Testis (tissue), 3 donors: Measurements from ENCODE around the gene ERP27. TPM values are rescaled to one million over a fixed set of nuclear protein-coding genes. Genes with fewer than 3 reads are reported as not detected.

ENCODE experiments used
- DNase-seq: peaks from one replicate; pipeline ENCODE4 v3.0.0-alpha.2; 2019
- H3K27ac ChIP-seq, 2 donors: fragments of 200-600 bp; sonication (generic); one replicate each; pipeline ENCODE4 v1.5.1; 2019
- H3K27me3 ChIP-seq: fragments of 200-600 bp; sonication (generic); one replicate; pipeline ENCODE4 v1.5.1; 2019
- H3K36me3 ChIP-seq: fragments of 200-600 bp; sonication (generic); one replicate; pipeline ENCODE4 v1.5.1; 2017; ENCODE audit warnings: low read depth; ENCODE audit errors: missing control alignments
- H3K4me1 ChIP-seq: fragments of 200-600 bp; sonication (generic); one replicate; pipeline ENCODE4 v1.5.1; 2019
- H3K4me3 ChIP-seq, 2 donors: fragments of 200-600 bp; sonication (generic); one replicate each; pipeline ENCODE4 v1.5.1; 2017 to 2019
- H3K9me3 ChIP-seq: fragments of 200-600 bp; sonication (generic); one replicate; pipeline ENCODE4 v1.5.1; 2017
- POLR2A ChIP-seq: fragments of 450-650 bp; IDR thresholded peaks from one replicate; pipeline ENCODE4 v1.6.1; 2017; ENCODE audit warnings: antibody characterized with exemption, mild to moderate bottlenecking, moderate library complexity
- WGBS, 2 donors: methylation state at CpG; one replicate each; pipeline ENCODE4 v1.1.5; 2018; 5-methylcytosine and 5-hydroxymethylcytosine counted together
- intact Hi-C: fragments of 100-400 bp; cut with DNase I; formaldehyde crosslinking; loops from one replicate; pipeline ENCODE4 v1.15.1; 2023; ENCODE audit warnings: low total_unique reads
- polyA plus RNA-seq: library from polyadenylated mRNA; stranded (reverse); fragments of 350-450 nt; fragmentation: Illumina TruSeq; extraction: RNeasy Lipid Tissue Mini Kit (QIAGEN cat#74804); gene quantifications from one replicate; pipeline ENCODE4 v1.2.3, GENCODE V29; 2014; ENCODE audit warnings: low read depth, low replicate concordance; ENCODE audit not compliant: insufficient read depth
- total RNA-seq, 2 donors: library from RNA; depleted of rRNA; stranded (reverse); fragments of >200 nt; gene quantifications; one replicate each; pipeline ENCODE4 v1.2.3, GENCODE V29; 2016
- TF ChIP-seq, protein P1 (sequence below), 3 experiments: fragments of 450-650 bp in 2 of 3; fragments of 200-600 bp in 1 of 3; sonication (generic) in 1 of 3; IDR thresholded peaks; one replicate each; pipeline ENCODE4 v1.5.1; 2016 to 2019; ENCODE audit warnings: antibody characterized with exemption in 3 of 3, mild to moderate bottlenecking in 2 of 3, moderate library complexity in 1 of 3

The ERP27 gene
- total and polyA plus RNA-seq, 3 donors from 2014 or later = 0.12 to 0.39 (median 0.34) TPM

DNA sequence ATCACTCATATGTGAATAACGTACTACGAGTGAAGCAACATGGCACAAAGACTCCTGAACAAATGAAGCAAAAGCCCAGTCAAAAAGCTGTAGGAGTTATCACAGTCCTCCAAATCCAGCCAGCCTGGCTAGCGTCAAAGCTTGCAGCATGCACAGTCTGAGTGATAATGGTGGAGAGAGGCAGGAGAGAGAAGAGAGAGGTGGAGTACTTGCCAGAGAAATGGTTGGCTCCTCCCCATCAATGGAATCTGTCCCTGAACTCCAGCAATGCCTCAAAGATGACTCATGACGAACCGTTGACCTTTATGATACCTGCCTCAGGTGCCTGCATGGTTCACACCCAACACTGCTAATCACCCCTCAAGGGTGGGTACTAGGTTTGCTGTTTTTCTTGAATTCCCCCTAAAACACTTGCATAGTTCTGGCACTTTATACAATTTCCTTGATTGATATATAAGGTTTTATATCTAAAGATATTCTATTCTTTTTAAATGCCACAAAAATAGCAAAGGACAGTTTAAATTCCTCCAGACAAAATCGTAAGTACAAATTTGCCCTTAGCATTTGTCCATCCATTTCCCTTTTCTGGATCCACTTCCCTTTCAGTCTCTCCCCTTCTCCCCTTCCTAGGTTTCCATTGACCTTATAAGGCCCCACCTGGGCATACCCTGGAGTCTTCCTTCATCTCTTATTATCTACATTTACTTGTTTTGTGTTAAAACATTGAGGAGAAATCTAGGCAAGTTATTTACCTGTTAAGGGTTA is 12.8 kb upstream of the ERP27 start:
- H3K4me1 ChIP-seq = peaks cover 20% of the 10 kb centered on the region
- H3K27ac ChIP-seq = peak overlapping the region in 1 of 2 donors; percentile 20
- 80 to 84% methylated on average over 6 of the region's 6 CpGs for WGBS, 2 donors
- H3K9me3 ChIP-seq = no peaks in the 10 kb centered on the region
- TF ChIP-seq, protein P1, sequence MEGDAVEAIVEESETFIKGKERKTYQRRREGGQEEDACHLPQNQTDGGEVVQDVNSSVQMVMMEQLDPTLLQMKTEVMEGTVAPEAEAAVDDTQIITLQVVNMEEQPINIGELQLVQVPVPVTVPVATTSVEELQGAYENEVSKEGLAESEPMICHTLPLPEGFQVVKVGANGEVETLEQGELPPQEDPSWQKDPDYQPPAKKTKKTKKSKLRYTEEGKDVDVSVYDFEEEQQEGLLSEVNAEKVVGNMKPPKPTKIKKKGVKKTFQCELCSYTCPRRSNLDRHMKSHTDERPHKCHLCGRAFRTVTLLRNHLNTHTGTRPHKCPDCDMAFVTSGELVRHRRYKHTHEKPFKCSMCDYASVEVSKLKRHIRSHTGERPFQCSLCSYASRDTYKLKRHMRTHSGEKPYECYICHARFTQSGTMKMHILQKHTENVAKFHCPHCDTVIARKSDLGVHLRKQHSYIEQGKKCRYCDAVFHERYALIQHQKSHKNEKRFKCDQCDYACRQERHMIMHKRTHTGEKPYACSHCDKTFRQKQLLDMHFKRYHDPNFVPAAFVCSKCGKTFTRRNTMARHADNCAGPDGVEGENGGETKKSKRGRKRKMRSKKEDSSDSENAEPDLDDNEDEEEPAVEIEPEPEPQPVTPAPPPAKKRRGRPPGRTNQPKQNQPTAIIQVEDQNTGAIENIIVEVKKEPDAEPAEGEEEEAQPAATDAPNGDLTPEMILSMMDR (IDR thresholded peaks at IDR 0.05) = no peak
- TF ChIP-seq POLR2A = no peak
- H3K4me3 ChIP-seq = no peak overlapping the region
- no peaks in the 10 kb centered on the region for H3K27me3 ChIP-seq
- no peak for DNase-seq
- H3K36me3 ChIP-seq = no peaks in the 10 kb centered on the region
- intact Hi-C loops = no loop called here

DNA sequence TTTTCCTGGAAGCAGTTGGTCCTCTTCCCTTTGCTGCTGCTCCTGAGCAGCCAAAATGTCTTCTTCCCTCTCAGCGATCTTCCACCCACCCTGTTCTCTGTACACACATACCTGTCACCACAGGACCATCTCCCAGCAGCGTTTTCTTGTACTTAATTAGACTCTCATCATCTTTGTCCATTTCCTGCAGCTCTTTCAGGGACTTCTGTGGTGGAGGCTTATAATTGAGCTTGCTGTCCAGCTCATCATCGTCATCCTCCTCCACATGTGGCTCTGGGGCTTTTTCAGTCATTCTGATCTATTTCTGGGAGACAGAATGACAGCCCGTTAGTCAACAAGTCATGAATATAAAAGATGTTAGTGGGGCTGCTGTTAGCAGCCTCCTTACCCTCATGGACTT is 12.1 kb upstream of the ERP27 start:
- intact Hi-C loops = no loop called here
- Histone ChIP-seq H3K4me3 (no peak overlapping the region), H3K27ac (peak overlapping the region in 1 of 2 donors; percentile 20), H3K27me3 (no peaks in the 10 kb centered on the region), H3K36me3 (no peaks in the 10 kb centered on the region), H3K4me1 (peaks cover 23% of the 10 kb centered on the region), H3K9me3 (no peaks in the 10 kb centered on the region)
- 71 to 76% methylated on average over 4 of the region's 4 CpGs for WGBS, 2 donors
- no peak for TF ChIP-seq POLR2A
- TF ChIP-seq, protein P1 (IDR thresholded peaks at IDR 0.05) = no peak
- no peak for DNase-seq

DNA sequence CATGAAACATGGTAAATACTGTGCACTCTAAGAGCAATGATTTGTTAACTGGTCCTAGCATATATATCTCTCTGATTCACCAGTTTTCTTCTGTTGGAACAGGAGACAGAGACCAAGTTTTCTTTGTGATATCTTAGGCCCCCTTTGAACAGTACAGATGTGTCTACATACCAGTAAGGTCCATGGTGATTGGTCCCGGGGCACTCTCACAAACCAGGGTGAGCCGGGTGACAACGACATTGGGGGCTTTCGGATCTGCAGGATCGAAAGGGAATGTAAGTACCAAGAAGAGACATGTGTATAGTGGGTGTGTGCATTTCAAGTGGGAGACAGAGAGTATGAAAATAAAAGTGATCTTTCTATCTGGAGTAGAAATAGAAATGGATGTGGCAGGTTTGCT is 11.3 kb upstream of the ERP27 start:
- intact Hi-C loops = loop anchor here (10.0 kb wide), 1 partner anchor 55 kb away; no protein-coding TSS in a partner anchor
- Histone ChIP-seq H3K27me3 (no peaks in the 10 kb centered on the region), H3K4me3 (no peak overlapping the region), H3K36me3 (no peaks in the 10 kb centered on the region), H3K4me1 (peaks cover 26% of the 10 kb centered on the region), H3K27ac (peak overlapping the region in 1 of 2 donors; percentile 82), H3K9me3 (no peaks in the 10 kb centered on the region)
- TF ChIP-seq, protein P1 (IDR thresholded peaks at IDR 0.05) = no peak
- TF ChIP-seq POLR2A = no peak
- 89 to 96% methylated on average over 5 of the region's 5 CpGs for WGBS, 2 donors
- DNase-seq = no peak

DNA sequence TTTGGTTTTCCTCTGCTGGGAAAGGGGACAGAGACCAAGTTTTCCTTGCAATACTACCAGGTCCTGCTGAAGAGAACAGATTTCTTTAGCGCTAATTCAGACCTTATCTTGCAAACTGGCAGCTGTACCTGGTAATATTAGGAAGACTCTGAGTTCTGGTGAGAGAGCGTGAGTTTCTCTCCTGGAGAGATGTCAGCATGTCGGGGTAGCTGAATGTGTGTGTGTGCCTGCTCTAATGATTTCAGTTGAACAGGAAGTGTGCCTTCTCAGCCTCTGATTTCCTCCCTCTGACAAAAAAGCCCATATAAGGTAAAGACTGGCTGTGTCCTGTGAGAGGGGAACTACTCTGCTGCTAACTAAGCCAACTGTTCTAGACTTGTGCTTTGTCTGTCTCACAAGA is 10.3 kb upstream of the ERP27 start:
- Histone ChIP-seq H3K4me1 (peaks cover 26% of the 10 kb centered on the region), H3K27me3 (no peaks in the 10 kb centered on the region), H3K4me3 (no peak overlapping the region), H3K27ac (peak overlapping the region; percentile 81 to 82), H3K36me3 (no peaks in the 10 kb centered on the region), H3K9me3 (no peaks in the 10 kb centered on the region)
- TF ChIP-seq, protein P1 (IDR thresholded peaks at IDR 0.05) = no peak
- peak; percentile 48 for TF ChIP-seq POLR2A
- 22 to 31% methylated on average over 3 of the region's 3 CpGs for WGBS, 2 donors
- DNase-seq = peak; percentile 54
- intact Hi-C loops = loop anchor here (10.0 kb wide), 1 partner anchor 54 kb away; no protein-coding TSS in a partner anchor
